GM19238 (cell line): ENCODE measurements around the gene CYB5RL.
"Not testable (repeated sequence)": the region's sequence is repeated elsewhere in the genome, so short reads cannot be mapped to it uniquely, and the experiment has no call there.

Experiments used
- DNase-seq: peaks from one replicate; pipeline ENCODE4 v3.0.0; 2011; ENCODE audit warnings: low spot score; ENCODE audit not compliant: insufficient read length

The CYB5RL gene

DNA sequence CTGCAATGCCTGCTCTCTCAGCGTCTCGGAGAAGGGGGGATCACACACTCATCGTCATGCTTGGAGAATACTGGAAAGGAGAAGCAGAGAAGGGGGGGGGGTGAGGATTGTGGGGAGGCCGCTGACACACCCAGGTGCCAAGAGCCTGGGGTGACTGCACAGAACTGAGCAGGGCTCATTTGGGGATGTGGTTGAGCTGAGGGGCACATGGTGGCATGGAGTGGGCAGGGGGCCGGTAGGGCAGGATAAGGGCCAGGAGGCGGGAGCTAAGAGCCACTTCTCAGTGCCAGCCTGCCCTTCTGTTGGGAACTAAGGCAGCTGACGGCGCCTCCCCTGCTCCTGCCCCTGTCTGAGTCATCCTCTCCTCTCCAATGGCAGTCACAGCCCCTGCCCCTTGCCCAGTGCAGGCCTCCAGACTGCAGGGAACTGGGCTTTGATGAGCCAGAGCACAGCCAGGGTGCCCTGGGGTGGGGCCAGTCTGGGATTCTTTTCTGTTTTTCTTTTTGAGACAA, 27.3 kb upstream of the CYB5RL start:
- DNase-seq: no peak

DNA sequence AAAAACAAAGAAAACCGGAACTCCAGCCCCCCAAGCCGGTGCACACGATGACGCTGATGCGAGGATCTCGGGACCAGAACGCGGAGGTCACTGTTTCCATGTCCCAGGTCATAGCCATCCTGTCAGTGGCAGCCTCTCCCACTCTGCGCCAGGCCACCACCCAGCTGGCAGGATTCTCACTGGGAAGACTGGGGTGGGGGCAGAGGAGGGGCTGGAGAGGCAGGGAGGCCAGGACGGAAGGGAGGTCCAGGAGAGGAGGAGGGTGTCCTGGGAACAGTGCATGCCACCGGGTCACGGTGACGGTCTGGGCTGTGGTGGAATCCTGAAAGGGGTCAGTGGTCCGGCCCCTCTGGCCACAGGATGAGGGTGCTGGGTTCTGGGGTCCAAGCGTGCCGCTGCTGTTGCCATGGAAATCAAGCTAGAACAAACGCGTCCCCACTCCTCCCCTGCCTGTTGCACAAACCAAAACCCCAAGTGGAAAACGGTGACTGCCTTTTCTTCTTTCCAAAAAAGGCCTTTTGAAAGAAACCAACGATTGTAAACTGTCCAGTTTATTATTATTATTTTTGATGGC, 26.2 kb upstream of the CYB5RL start:
- no peak for DNase-seq

DNA sequence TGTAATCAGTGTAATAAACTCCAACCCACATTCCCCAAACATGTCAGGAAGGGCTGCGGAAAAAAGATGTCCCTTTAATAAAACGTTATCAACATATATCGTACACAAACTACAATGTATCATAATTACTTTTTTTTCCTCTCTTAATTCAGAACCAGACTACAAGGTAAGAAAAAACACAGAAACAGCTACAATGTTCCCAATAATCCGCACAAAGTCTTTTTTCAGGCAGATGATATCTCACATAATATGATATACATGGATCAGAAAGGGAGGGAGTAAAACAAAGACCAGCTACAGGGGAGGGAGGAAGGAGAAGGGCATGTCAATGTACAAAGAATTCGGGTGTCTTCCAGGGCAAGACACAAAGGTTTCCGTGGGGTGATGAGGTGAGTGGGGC, 25.5 kb upstream of the CYB5RL start:
- no peak for DNase-seq

DNA sequence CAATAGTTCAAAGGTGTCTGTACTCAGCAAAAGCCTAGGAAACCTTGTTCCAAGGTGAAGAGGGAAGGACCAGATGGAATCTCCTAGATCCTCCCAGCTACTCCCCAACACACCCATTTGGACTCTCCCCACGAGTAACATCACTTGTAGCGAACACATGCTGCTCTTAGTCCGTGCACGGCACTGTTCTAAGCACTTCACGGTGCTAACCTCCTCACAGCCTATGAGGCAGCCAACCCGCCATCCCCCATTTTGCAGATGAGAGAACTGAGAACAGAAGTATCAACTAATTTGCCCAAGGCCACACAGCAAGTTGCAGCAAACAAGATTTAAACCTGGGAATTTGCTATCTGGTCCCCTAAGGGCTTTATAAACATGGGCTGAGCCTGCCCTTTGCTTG, 24.4 kb upstream of the CYB5RL start:
- DNase-seq: no peak

DNA sequence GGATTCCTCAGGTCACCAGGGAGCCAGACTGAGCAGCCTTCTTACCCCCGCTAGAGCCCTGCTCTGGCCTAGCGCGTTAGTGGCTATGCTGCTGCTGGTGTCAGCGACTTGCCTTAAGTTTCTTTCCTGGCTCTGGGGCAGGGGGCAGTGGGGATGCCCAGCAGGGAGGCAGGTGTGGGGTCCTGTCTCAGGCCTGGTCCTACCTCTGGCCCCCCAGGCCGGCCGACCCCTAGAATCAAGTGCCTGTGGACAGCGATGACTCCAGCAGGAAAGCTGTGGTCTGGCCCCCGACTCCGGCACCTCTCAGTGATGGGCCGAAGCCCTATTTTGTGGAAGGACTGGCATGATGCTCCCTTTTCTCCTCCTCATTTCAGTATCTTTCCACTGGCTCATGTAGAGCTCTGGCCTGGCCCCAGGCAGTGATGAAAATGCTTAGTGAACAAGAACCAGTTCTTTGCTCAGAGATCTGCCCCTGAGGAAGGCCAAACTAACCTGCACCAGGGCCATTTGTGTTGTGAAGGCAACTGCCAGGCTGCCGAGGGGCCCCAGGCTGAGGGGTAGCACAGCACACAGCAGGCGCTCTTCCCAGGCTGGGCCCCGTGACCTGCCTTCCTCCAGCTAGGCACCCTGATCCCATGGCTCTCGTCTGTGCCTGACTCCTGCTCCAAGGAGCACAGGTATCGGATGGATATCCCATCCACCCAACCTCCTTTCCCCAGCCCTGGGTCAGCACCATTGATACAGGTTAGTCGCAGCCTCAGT, 23.8 kb upstream of the CYB5RL start:
- DNase-seq: no peak

DNA sequence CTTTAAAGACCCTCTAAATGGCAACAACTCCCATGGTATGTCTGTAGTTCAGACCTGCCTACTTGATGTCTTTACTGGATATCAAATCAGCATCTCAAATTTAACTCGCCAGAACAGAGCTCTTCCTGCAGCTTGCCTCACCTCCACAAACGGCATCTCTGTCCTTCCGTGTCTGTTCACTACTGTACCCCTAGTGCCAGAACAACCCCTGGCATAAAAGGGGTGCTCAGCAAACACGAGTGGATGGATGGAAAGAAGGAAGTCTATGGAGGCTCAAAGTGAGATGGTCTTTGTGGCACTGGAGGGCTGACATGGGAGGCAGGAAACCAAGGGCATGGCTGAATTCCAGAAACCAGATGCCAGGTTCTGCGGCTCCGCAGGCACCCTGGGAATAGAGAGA, 22.9 kb upstream of the CYB5RL start:
- DNase-seq: no peak

DNA sequence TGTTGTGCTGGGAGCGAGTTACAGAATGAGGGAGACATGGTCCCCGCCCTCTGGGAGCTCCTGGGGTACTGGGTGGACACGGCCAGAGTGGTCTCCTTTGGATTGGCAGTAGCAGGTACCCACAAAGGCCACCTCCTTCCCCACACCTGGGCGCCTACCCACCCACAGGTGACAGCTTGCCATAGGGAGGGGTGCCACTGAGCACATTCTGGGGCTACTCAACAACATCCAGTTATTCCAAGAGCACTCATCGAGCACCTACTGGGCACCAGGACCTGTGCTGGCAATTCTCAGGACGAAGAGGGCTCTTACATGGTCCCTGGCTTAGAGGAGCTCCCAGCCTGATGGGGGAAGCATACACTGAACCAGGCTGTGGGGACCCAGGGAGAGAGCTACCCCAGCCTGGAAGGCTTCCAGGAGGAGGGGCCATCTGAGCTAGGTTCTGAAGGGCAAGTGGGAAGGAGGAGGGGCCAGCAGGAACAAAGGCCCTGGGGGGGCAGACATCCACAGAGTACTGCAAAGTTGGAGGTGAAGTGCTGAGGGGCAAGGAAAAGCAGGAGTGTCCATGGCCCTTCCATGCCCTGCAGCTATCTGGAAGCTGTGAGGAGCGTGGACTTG, 22.1 kb upstream of the CYB5RL start:
- DNase-seq: no peak

DNA sequence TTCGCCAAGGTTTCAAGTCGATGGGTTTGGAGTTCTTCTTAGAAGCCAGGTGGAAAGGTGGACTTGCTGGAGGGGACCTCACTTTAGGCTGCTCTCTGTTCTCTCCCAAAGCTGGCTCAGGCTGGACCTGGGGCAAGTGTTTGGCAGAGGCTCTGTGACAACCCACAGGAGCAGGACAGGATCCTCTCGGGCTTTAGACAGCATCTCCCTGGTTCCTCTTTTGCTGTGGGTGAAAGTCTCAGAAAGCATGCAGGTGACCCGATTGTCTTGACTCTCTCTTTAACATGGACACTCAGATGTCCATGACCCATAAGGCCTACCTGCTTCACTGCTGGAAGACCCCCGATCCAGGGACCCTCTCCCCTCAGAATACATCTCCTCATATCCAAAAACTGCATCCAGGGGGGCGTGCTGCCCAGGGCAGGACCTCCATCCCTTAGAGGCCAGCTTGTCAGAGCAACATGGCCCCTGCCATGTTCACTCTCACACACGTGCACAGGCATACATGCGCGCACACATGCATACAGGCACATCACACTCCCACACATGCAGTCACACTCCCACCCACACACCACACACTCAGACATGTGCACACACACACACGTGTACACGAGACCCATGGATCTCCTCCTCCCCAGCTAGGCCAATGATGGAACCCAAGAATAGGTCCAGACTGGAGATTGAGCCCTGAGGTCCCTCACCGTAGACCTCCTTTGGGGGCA, 21.4 kb upstream of the CYB5RL start:
- no peak for DNase-seq

DNA sequence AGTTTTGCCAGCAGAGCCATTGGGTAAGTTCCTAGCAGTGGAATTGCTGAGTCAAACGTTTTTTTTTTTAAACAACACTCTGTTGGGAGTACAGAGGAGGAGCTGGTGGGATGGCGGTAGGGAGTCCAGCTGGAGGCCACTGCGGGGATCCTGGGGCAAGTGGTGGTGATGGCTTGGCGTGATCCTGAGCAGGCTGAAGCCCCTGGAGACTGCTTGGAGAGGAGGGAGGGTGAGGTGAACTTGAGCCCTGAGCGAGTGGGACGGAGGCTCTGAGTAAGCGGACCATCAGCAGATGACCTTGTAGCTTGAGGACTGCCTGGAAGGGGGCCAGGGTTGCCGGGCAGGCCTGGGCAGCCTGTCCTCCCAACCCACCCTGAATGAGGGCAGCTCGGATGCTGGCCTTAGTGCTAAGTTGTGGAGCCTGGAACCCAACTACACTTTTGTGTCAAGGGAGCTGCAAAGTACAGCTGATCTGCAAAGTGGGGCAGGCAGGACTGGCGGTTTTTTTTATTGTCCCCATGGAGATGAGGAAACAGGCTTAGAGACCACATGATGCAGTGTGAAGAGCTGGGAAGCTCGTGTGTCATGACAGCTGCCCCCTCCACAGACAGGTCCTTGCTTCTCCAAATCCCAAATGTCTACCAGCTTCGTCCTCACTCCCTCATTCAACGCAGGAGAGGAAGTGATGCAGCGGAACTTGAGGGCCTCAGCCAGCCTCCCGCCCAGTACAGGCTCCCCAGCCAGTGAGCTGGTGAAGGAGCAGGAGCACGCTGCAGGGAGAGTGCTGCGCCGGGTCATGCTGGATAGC, 20.4 kb upstream of the CYB5RL start:
- DNase-seq: no peak

DNA sequence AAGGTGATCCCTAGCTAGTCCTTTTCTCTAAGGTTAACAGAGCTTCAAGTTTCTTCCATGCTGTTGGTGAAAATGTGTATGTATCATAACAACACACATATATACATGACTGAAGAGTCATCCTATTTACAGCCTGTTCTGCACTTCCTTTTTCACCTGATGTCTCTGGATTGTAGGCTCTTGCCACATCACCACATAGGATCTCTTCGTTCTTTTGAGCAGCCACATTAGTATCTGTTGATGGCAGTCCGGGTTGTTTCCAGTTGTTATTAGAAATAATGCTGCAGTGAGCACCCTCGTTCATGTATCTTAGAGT, 19.8 kb upstream of the CYB5RL start:
- no peak for DNase-seq

DNA sequence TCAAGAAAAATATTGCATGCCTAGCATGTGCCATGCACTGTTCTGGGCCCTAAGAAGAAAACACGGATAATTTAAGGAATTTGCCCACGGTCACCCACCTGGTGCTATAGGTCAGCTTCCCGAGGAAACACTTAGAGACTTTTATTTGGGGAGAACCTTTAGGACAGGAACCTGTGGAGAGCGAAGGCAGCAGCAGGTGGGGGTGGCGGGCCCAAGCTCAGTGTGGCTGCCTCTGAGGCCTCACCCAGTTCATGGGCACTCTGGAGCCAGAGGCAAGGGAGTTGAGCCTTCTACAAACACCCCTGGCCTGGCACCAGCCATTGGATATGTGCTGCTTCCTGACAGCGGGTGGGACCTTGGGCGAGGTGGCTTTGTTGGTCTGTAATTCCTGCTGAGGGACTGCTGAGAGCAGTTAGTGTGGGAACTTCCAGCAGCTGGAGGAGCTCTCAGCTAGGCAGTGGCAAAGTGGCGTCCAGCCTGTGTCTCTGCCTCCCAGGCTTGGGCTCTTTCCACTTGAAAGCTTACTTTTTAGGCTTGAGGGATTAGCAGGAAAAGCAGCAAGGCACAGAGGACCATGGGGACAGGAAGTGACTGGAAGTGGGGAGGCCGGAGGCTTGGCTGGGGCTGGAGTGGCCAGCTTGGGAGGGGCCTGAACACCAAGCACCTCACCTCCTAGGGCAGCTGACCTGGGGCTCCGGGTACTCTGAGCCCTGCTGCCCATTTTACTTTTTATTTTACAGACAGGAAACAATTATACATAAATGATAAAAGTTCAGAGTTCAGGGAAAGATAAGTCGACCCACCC, 19.3 kb upstream of the CYB5RL start:
- DNase-seq: no peak

DNA sequence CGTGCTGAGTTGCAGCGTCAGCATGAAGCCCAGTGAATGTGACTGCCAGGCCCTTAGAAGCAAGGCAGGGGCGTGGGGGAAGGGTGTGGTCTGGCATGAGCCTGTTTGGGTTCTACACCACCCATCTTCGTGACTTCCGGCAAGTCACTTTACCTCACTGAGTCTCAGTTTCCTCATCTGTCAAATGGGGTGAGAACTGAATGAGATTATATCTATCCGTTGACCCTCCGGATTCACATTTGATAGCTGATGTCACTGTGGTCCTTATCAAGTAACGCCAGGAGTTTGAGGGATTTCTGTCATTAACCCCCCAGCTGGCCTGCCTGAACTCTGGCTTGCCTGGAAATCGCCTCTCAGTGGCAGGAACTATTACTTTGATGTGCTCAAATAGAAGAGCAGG, 15.7 kb upstream of the CYB5RL start:
- DNase-seq: no peak

DNA sequence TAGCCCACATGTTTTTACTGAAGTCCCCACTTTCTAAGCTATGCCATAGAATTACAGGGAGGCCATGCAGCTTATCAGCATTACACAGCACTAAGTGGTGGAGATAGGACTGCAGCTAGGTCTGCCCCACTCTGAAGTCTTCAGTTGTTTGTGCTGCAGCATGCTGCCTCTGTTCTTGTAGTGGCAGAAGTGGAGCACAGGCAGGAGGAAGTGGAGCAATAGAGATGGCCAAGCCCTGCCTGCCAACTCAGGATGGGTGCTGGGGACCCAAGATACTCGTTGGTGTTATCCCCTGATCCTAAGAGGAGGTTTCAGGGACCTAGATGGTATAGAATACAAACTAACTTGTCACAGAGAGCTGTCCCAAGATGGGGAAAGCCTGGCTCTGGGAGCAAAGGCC, 13.0 kb upstream of the CYB5RL start:
- DNase-seq: no peak

DNA sequence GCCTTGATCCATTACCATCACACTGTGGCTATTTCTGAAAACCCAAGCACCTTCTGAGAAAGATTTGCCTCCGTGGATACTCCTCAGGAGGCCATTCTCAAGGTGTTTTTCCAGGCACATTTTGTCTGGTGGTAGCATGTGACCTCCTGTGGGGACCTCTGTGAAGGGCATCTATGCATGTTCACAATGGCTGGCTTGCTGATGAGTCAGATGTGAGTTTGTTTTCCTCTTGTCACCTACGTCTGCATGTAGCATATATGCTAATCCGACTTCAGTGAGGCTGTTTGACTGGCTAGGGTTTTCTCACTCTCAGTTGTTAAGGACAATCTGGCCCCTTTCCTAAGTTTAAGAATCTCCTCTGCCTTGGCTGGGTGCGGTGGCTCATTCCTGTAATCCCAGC, 8.1 kb upstream of the CYB5RL start:
- not testable (repeated sequence) for DNase-seq

DNA sequence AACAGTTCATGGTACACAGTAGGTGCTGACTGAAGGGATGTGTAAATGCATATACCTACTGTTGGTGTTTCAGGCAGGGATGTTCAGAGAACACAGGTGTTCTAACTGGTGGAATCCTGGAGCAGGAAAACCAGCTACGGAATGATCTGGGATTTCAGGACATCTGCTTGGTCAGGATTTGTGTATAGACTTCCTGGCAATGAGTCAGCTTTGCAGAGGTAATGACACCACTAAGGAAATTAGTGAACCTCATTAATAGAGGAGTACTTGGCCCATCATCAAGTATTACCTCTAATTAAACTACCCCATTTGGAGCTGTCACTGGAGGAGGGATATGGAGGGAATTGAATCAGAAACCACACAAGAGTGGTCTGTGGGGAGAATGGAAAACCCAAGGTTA, 7.5 kb upstream of the CYB5RL start:
- DNase-seq: no peak

DNA sequence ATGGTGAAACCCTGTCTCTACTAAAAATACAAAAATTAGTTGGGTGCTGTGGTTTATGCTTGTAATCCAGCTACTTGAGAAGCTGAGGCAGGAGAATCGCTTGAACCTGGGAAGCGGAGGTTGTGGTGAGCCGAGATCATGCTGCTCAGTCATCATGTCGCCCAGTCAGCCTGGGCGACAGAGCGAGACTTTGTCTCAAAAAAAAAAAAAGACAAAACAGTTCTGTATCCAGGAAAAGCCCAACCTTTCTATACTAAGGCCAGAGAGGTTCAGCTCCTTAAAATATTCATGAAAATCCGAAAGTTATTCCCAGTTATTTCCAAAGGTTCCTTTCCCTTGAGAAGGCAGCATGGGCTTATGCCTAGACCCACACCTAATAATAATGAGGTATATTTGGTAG, 4.4 kb upstream of the CYB5RL start:
- DNase-seq: no peak

DNA sequence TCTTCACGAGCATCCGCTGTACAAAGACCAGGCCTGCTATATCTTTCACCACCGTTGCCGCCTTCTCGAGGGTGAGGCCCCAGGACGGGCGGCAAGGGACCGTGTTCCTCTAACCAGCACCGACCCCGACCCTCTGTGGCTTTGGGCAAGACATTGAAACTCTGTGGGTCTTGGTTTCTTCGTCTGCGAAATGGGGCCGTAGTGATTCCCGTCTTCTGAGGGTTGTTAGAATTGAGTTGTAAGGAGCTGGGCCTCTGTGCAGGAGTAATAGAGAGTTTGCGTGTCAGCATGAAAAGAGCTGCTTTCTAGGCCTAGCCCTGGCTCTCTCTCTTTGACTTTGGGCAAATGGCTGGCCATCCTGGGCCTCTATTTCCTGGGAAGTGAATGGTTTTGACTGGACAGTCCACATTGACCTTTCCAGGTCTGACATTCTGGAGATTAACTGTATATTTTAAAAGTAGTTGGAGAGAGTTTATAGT, 728 bp upstream of the CYB5RL start:
- DNase-seq: no peak

DNA sequence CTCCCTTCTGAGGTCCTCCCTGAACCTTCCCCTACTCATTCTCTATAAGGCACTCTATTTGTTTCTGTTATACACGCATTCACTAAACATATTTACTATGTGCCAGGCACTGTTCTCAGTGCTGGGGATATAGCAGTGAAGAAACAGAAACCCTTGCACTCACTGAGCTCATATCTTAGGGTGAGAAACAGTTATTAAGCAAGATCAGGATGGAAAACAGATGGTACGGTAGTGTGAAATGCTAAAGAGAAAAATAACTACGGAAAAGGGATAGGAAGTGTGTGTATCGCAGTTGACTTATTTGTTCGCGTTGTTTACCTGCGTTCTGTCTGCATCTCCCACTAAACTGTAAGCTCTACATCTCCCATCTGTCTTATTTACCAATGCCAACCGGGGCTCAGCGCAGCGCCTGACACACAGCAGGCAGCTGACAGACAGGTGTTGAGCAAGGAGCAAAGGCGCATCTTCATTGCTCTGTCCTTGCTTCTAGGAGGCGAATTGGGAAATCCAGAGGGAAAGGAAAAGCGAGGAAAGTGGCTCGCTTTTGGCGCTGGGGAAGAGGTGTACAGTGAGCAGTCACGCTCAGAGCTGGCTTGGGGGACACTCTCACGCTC, 572 bp downstream of the CYB5RL start:
- DNase-seq: no peak

DNA sequence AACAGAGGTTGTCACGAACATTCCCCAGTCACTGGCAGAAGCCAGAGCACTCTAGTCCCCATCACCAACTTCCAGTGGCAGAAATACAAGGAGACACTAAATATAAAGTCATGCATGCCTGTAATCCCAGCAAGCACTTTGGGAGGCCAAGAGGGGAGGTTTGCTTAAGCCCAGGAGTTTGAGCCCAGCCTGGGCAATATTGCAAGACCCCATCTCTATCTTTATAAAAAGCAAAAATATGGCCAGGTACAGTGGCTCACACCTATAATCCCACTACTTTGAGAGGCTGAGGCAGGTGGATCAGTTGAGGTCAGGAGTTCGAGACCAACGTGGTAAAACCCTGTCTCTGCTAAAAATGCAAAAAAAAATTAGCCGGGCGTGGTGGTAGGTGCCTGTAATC, 6.4 kb downstream of the CYB5RL start:
- no peak for DNase-seq

DNA sequence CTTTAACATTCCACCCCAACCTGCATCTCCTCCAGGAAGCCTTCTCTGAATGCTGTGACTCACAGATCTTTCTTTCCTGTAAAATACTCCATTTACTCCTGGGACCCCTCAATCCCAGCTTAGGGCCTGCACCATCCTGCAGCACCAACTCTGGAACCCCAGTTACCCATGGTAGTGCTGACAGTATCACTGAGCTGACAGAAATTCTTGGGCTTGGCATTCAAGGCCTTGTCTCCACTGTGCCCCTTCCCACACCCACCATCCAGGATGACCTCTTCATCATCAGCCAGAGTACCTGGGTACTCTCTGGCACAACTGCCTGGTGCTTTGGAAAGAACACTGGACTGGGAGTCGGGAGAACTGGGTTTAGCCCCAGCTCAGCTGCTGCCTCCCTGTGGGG, 8.3 kb downstream of the CYB5RL start:
- no peak for DNase-seq
